Lower leg skin (tissue), 3 donors: ENCODE data around the gene CKS1B.

Experiments used
- CTCF ChIP-seq, 3 donors: fragments of 450-650 bp; IDR thresholded peaks; one replicate each; pipeline ENCODE4 v1.5.1; 2016; ENCODE audit warnings: antibody characterized with exemption in 3 of 3, mild to moderate bottlenecking in 3 of 3, moderate library complexity in 2 of 3
- POLR2A ChIP-seq, 2 donors: fragments of 450-650 bp; IDR thresholded peaks; one replicate each; pipeline ENCODE4 v1.6.1; 2016 to 2017; ENCODE audit warnings: antibody characterized with exemption in 2 of 2, mild to moderate bottlenecking in 1 of 2, moderate library complexity in 1 of 2

- TF ChIP-seq CTCF (IDR thresholded peaks at IDR 0.05), result no peak
- no peak for TF ChIP-seq POLR2A (IDR thresholded peaks at IDR 0.05)
Observed at GRCh38 chr1:154937988-154938386, 36.5 kb upstream of the CKS1B start.
